HepG2 (cell line): ENCODE data around the gene PDPK1. TPM values are rescaled to one million over a fixed set of nuclear protein-coding genes. Genes with fewer than 3 reads are reported as not detected.

Experiments used
- AKAP8 ChIP-seq: sonication (generic); formaldehyde crosslinking; IDR thresholded peaks from 2 replicates; pipeline ENCODE4 v1.5.1; 2020; ENCODE audit warnings: mild to moderate bottlenecking, missing genetic modification reagents
- HIVEP1 ChIP-seq: sonication (generic); formaldehyde crosslinking; IDR thresholded peaks from 2 replicates; pipeline ENCODE4 v1.4.0; 2020; ENCODE audit warnings: mild to moderate bottlenecking, missing genetic modification reagents
- RBAK ChIP-seq: sonication (generic); formaldehyde crosslinking; IDR thresholded peaks from 2 replicates; pipeline ENCODE4 v1.5.1; 2020; ENCODE audit warnings: mild to moderate bottlenecking, missing genetic modification reagents
- RFX1 ChIP-seq: fragments of 450-650 bp; IDR thresholded peaks from 2 replicates; pipeline ENCODE4 v1.6.1; 2017
- SRF ChIP-seq: IDR thresholded peaks from 2 replicates; pipeline ENCODE4 v1.6.1; 2011; ENCODE audit warnings: mild to moderate bottlenecking, low read depth, low read length, moderate library complexity
- ZBTB21 ChIP-seq: sonication (generic); formaldehyde crosslinking; IDR thresholded peaks from 2 replicates; pipeline ENCODE4 v1.4.0; 2020; ENCODE audit warnings: missing genetic modification reagents
- ZFP41 ChIP-seq: sonication (generic); formaldehyde crosslinking; IDR thresholded peaks from 2 replicates; pipeline ENCODE4 v1.4.0; 2020; ENCODE audit warnings: mild to moderate bottlenecking, missing genetic modification reagents, borderline replicate concordance
- ZNF12 ChIP-seq: sonication (generic); formaldehyde crosslinking; IDR thresholded peaks from 2 replicates; pipeline ENCODE4 v1.5.0; 2020; ENCODE audit warnings: missing genetic modification reagents
- ZNF160 ChIP-seq: sonication (generic); formaldehyde crosslinking; IDR thresholded peaks from 2 replicates; pipeline ENCODE4 v1.8.0; 2022; ENCODE audit warnings: mild to moderate bottlenecking, inconsistent platforms, missing genetic modification reagents
- ZNF256 ChIP-seq: sonication (generic); formaldehyde crosslinking; conservative IDR thresholded peaks from 2 replicates; pipeline ENCODE4 v1.4.0; 2020; ENCODE audit warnings: missing genetic modification reagents
- ZNF674 ChIP-seq: sonication (generic); formaldehyde crosslinking; IDR thresholded peaks from 2 replicates; pipeline ENCODE4 v1.5.0; 2020; ENCODE audit warnings: low read depth, mild to moderate bottlenecking, missing genetic modification reagents
- polyA plus RNA-seq, 8 experiments: library from polyadenylated mRNA; depleted of rRNA in 3 of 8; stranded (reverse) in 7 of 8; unstranded in 1 of 8; fragments of >200 nt; fragmentation: Illumina TruSeq in 4 of 8; extraction: Trizol in 4 of 8; gene quantifications; 2 replicates each; pipeline versions ENCODE4 v1.2.1 to v1.2.3, GENCODE V29; 2011 to 2016; ENCODE audit warnings: low read depth in 4 of 8, missing spikeins in 1 of 8, mixed read lengths in 1 of 8; ENCODE audit not compliant: insufficient read depth in 1 of 8
- total RNA-seq, 5 experiments: library from RNA; depleted of rRNA; stranded (reverse); fragments of >200 nt; fragmentation: Illumina TruSeq; extraction: Trizol; gene quantifications; 2 replicates each; pipeline ENCODE4 v1.2.3, GENCODE V29; 2016; ENCODE audit warnings: low read depth in 1 of 5
- TF ChIP-seq, protein P1 (sequence below): sonication (generic); formaldehyde crosslinking; IDR thresholded peaks from 2 replicates; pipeline ENCODE4 v1.4.0; 2020; ENCODE audit warnings: missing genetic modification reagents; ENCODE audit errors: not compliant biosample characterization
- TF ChIP-seq, protein P2 (sequence below): sonication (generic); formaldehyde crosslinking; IDR thresholded peaks from 2 replicates; pipeline ENCODE4 v1.5.1; 2020; ENCODE audit warnings: missing genetic modification reagents, mild to moderate bottlenecking, borderline replicate concordance
- TF ChIP-seq, protein P3 (sequence below): sonication (generic); formaldehyde crosslinking; IDR thresholded peaks from 2 replicates; pipeline ENCODE4 v1.4.0; 2020; ENCODE audit warnings: mild to moderate bottlenecking, missing genetic modification reagents, borderline replicate concordance
- TF ChIP-seq, protein P4 (sequence below): sonication (generic); formaldehyde crosslinking; IDR thresholded peaks from 2 replicates; pipeline ENCODE4 v1.5.0; 2020; ENCODE audit warnings: mild to moderate bottlenecking, missing genetic modification reagents
- TF ChIP-seq, protein P5 (sequence below): sonication (generic); formaldehyde crosslinking; IDR thresholded peaks from 2 replicates; pipeline ENCODE4 v1.8.1; 2022; ENCODE audit warnings: low read depth, mild to moderate bottlenecking, missing genetic modification reagents

PDPK1 gene
- total and polyA plus RNA-seq, 2 of the 13 experiments (the other 11 are each of a cell fraction or from before 2014, with no cell fraction given) = 59.6 to 129 TPM

DNA sequence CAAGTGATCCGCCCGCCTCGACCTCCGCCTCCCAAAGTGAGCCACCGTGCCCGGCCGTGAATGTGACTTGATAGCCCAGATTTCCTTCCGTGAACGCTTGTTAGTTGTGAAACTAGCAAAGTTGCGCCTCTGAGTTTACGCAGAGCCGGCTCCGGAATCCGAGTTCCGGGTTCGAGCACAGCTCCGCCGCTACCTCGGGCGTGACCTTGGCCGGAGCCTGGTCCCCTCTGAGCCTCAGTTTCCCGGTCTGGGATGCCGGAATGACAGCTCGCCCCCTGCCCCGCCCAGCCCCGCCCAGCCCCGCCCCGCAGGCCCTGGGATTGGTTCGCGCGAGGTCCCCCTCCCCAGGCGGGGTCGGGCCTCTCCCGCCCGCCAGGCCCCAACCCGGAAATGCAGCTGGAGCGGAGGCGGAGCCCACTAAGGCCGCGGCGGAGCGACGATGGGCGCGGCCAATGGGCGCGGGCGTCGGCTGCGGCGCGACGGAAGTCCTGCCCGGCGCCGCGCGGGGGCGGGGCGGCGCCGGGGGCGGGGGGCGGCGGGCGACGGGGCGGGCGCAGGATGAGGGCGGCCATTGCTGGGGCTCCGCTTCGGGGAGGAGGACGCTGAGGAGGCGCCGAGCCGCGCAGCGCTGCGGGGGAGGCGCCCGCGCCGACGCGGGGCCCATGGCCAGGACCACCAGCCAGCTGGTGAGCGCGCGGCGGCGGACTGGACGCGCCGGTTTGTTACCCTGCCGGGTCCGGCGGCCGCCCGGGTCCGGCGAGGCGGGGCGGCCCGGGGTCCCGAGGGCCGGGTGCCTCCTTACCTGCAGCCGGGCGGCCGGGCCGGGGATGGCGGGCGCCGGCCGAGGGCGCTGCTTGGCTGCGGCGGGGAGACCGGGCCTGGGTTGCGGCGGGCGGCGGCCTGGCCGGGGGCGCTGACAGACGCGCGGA lies at the start of gene PDPK1 (continued):
- TF ChIP-seq, protein P1, sequence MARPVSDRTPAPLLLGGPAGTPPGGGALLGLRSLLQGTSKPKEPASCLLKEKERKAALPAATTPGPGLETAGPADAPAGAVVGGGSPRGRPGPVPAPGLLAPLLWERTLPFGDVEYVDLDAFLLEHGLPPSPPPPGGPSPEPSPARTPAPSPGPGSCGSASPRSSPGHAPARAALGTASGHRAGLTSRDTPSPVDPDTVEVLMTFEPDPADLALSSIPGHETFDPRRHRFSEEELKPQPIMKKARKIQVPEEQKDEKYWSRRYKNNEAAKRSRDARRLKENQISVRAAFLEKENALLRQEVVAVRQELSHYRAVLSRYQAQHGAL (CRISPR knock-in tag) = no peak
- TF ChIP-seq HIVEP1 (no peak), ZNF12 (CRISPR knock-in tag) (no peak), RFX1 (no peak), ZFP41 (no peak), ZNF674 (CRISPR knock-in tag) (no peak), SRF (no peak), ZNF256 (CRISPR knock-in tag) (no peak), ZBTB21 (CRISPR knock-in tag) (no peak), RBAK (CRISPR knock-in tag) (no peak), ZNF160 (no peak), AKAP8 (CRISPR knock-in tag) (no peak)
- TF ChIP-seq, protein P2, sequence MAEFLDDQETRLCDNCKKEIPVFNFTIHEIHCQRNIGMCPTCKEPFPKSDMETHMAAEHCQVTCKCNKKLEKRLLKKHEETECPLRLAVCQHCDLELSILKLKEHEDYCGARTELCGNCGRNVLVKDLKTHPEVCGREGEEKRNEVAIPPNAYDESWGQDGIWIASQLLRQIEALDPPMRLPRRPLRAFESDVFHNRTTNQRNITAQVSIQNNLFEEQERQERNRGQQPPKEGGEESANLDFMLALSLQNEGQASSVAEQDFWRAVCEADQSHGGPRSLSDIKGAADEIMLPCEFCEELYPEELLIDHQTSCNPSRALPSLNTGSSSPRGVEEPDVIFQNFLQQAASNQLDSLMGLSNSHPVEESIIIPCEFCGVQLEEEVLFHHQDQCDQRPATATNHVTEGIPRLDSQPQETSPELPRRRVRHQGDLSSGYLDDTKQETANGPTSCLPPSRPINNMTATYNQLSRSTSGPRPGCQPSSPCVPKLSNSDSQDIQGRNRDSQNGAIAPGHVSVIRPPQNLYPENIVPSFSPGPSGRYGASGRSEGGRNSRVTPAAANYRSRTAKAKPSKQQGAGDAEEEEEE (CRISPR knock-in tag) = no peak
- TF ChIP-seq, protein P3, sequence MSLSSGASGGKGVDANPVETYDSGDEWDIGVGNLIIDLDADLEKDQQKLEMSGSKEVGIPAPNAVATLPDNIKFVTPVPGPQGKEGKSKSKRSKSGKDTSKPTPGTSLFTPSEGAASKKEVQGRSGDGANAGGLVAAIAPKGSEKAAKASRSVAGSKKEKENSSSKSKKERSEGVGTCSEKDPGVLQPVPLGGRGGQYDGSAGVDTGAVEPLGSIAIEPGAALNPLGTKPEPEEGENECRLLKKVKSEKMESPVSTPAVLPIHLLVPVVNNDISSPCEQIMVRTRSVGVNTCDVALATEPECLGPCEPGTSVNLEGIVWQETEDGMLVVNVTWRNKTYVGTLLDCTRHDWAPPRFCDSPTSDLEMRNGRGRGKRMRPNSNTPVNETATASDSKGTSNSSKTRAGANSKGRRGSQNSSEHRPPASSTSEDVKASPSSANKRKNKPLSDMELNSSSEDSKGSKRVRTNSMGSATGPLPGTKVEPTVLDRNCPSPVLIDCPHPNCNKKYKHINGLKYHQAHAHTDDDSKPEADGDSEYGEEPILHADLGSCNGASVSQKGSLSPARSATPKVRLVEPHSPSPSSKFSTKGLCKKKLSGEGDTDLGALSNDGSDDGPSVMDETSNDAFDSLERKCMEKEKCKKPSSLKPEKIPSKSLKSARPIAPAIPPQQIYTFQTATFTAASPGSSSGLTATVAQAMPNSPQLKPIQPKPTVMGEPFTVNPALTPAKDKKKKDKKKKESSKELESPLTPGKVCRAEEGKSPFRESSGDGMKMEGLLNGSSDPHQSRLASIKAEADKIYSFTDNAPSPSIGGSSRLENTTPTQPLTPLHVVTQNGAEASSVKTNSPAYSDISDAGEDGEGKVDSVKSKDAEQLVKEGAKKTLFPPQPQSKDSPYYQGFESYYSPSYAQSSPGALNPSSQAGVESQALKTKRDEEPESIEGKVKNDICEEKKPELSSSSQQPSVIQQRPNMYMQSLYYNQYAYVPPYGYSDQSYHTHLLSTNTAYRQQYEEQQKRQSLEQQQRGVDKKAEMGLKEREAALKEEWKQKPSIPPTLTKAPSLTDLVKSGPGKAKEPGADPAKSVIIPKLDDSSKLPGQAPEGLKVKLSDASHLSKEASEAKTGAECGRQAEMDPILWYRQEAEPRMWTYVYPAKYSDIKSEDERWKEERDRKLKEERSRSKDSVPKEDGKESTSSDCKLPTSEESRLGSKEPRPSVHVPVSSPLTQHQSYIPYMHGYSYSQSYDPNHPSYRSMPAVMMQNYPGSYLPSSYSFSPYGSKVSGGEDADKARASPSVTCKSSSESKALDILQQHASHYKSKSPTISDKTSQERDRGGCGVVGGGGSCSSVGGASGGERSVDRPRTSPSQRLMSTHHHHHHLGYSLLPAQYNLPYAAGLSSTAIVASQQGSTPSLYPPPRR (CRISPR knock-in tag) = no peak
- TF ChIP-seq, protein P4, sequence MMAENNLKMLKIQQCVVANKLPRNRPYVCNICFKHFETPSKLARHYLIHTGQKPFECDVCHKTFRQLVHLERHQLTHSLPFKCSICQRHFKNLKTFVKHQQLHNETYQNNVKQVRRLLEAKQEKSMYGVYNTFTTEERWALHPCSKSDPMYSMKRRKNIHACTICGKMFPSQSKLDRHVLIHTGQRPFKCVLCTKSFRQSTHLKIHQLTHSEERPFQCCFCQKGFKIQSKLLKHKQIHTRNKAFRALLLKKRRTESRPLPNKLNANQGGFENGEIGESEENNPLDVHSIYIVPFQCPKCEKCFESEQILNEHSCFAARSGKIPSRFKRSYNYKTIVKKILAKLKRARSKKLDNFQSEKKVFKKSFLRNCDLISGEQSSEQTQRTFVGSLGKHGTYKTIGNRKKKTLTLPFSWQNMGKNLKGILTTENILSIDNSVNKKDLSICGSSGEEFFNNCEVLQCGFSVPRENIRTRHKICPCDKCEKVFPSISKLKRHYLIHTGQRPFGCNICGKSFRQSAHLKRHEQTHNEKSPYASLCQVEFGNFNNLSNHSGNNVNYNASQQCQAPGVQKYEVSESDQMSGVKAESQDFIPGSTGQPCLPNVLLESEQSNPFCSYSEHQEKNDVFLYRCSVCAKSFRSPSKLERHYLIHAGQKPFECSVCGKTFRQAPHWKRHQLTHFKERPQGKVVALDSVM (CRISPR knock-in tag) = no peak; the same call in 1 of the 2 replicates
- TF ChIP-seq, protein P5, sequence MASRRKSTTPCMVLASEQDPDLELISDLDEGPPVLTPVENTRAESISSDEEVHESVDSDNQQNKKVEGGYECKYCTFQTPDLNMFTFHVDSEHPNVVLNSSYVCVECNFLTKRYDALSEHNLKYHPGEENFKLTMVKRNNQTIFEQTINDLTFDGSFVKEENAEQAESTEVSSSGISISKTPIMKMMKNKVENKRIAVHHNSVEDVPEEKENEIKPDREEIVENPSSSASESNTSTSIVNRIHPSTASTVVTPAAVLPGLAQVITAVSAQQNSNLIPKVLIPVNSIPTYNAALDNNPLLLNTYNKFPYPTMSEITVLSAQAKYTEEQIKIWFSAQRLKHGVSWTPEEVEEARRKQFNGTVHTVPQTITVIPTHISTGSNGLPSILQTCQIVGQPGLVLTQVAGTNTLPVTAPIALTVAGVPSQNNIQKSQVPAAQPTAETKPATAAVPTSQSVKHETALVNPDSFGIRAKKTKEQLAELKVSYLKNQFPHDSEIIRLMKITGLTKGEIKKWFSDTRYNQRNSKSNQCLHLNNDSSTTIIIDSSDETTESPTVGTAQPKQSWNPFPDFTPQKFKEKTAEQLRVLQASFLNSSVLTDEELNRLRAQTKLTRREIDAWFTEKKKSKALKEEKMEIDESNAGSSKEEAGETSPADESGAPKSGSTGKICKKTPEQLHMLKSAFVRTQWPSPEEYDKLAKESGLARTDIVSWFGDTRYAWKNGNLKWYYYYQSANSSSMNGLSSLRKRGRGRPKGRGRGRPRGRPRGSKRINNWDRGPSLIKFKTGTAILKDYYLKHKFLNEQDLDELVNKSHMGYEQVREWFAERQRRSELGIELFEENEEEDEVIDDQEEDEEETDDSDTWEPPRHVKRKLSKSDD = no peak
